Mammary epithelial cell (primary cell): ENCODE results near the gene KIT.

Source experiments
- EZH2 ChIP-seq: IDR thresholded peaks from 2 replicates; pipeline ENCODE4 v1.6.1; 2012; ENCODE audit warnings: low read length, inconsistent platforms, borderline replicate concordance
- TF ChIP-seq, protein P1 (sequence below), 2 donors: IDR thresholded peaks in 1 of 2; conservative IDR thresholded peaks in 1 of 2; 2 replicates each; pipeline ENCODE4 v1.5.1; 2011 to 2012; ENCODE audit warnings: inconsistent platforms in 2 of 2, low read length in 2 of 2, mild to moderate bottlenecking in 2 of 2, control low read depth in 1 of 2, low read depth in 1 of 2; ENCODE audit not compliant: insufficient read depth in 1 of 2; ENCODE audit errors: extremely low read depth in 1 of 2

- TF ChIP-seq, protein P1, sequence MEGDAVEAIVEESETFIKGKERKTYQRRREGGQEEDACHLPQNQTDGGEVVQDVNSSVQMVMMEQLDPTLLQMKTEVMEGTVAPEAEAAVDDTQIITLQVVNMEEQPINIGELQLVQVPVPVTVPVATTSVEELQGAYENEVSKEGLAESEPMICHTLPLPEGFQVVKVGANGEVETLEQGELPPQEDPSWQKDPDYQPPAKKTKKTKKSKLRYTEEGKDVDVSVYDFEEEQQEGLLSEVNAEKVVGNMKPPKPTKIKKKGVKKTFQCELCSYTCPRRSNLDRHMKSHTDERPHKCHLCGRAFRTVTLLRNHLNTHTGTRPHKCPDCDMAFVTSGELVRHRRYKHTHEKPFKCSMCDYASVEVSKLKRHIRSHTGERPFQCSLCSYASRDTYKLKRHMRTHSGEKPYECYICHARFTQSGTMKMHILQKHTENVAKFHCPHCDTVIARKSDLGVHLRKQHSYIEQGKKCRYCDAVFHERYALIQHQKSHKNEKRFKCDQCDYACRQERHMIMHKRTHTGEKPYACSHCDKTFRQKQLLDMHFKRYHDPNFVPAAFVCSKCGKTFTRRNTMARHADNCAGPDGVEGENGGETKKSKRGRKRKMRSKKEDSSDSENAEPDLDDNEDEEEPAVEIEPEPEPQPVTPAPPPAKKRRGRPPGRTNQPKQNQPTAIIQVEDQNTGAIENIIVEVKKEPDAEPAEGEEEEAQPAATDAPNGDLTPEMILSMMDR (conservative IDR thresholded peaks at IDR 0.05 in 1 of 2, IDR thresholded peaks at IDR 0.05 in 1 of 2; ENCODE audit: extremely low read depth in 1 of 2, insufficient read depth in 1 of 2, low read depth in 1 of 2, low read length in 2 of 2), result no peak
- no peak for TF ChIP-seq EZH2
Observed at GRCh38 chr4:54651050-54651449, 6.7 kb upstream of the KIT start.
